Measurements from ENCODE around the gene FLT3LG.

Gene FLT3LG, protein sequence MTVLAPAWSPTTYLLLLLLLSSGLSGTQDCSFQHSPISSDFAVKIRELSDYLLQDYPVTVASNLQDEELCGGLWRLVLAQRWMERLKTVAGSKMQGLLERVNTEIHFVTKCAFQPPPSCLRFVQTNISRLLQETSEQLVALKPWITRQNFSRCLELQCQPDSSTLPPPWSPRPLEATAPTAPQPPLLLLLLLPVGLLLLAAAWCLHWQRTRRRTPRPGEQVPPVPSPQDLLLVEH

GRCh38 chr19:49473868-49474541, at the start of gene FLT3LG:
Gene FLT3LG (plus strand): TSS chr19:49474215. CDS start chr19:49474640, 425 bp downstream.
- DNase-seq = no peak

GRCh38 chr19:49425178-49425577, 48.8 kb upstream of the FLT3LG start, which contains the start of gene GFY:
Gene GFY (plus strand): TSS chr19:49425388. CDS start chr19:49426431, 1,043 bp downstream.
- no peak for DNase-seq

GRCh38 chr19:49425922-49426592, 48.0 kb upstream of the FLT3LG start:
- no peak for DNase-seq

GRCh38 chr19:49427339-49427738, 46.7 kb upstream of the FLT3LG start:
- DNase-seq = no peak

GRCh38 chr19:49427855-49428546, 46.0 kb upstream of the FLT3LG start:
- DNase-seq = no peak

- DNase-seq = no peak
Observed at GRCh38 chr19:49428547-49429451, 45.2 kb upstream of the FLT3LG start.

DNA sequence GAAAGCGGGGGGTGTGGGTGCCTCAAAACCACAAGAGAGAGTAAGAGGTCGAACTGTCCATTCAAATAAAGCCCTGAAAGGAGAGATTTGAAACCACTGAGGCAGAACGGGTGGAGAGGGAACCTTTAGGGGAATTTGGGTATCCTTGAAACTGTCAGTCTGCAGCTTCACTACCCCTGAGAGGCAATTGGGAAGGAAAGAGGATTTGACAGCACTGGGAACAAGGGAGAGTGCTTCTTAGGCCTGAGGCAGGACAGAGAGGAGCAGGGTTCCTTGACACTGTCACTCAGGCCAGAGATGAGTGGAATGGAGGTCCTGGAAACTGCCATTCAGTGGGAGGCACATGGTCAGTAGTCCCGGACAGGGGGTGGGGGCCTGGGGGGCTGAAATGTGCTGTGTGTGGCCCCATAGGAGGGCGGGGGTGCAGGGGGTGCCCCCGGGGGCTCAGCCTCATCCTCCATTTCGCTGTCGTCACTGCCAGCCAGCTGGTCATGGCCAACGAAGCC, 43.8 kb upstream of the FLT3LG start:
- DNase-seq = no peak

- DNase-seq = no peak
Observed at GRCh38 chr19:49430678-49431329, 43.2 kb upstream of the FLT3LG start.

DNA sequence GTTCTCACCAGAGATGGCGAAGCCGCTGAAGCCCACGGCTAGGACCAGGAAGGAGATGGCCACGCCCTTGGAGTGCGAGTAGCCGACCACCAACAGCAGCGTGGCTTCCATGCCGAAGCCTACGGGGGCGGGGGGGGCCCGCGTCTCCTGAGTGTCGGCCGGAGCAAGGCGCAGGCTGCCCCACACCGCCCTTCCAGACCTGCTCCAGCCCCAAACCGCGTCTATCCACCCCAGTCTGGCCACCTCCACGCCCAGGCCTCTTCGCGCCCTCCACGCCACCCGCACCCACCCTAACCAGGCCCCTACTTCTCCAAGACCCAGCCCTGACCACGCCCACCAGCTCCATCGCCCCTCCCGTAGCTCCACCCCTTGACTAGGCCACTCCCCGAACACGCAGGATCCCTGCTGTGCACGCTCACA, 42.7 kb upstream of the FLT3LG start:
- DNase-seq = no peak

- DNase-seq = no peak
Observed at GRCh38 chr19:49432141-49433073, 41.6 kb upstream of the FLT3LG start.

DNA sequence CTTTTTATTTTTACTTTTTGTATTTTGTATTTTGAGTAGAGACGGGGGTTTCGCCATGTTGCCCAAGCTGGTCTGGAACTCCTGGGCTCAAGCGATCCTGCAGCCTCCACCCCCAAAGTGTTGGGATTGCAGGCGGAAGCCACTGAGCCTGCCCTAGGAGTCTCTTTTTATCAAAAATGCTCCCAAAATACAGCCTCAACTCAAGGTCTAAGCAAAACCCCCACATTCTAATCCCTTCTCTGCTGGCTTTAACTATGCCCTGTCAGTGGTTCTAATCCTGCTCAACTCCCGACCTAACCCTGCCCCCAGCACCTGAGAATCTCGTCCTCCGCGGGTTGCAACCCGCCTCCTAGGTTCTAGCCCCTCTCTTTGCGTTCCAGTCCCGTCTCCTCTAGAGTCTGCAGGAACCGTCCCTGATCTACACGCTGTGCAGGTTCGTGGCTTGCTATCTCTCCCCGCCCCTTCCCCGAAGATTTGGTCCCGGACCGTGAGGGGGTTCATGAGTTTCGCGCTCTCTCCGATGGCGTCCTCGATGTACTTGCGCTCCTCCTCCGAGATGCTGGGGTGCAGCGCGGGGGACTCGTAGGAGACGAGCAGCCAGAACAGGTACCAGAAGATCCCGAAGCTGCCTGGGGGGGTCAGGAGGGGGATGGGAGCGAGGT, 40.6 kb upstream of the FLT3LG start:
- DNase-seq = no peak

DNA sequence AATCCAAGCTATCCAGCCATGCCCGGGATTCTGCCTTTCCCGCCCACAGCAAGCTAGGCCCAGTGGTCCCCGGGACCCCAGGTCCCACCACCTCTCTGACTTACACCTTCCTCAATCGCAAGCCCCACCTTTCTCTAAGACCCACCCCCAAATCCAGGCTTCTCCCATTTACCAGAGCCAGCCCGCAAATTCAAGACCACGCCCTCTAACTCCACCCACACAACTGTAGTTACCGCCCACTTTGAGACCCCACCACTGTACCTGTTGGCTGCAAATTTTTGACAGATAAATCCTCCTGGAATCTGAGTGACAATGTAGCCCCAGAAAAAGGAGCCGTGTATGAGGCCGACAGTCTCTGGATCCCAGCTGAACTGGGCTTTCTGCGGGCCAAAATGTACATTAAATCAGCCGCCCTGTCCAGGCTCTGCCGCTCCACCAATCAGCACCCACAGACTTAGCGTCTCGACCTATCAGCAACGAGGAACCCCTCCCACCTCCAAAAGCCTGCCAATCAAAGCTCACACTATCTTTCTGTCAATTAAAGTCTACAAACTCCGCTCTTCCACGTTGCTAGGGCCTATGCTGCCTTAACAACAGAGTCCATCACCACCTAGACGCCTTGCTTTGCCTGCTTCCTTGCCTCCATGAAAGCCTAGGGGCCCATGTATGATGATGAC, 39.0 kb upstream of the FLT3LG start:
- DNase-seq = no peak

GRCh38 chr19:49435670-49436069, 38.3 kb upstream of the FLT3LG start:
- no peak for DNase-seq

- DNase-seq = no peak
Observed at GRCh38 chr19:49436381-49437017, 37.5 kb upstream of the FLT3LG start.

DNA sequence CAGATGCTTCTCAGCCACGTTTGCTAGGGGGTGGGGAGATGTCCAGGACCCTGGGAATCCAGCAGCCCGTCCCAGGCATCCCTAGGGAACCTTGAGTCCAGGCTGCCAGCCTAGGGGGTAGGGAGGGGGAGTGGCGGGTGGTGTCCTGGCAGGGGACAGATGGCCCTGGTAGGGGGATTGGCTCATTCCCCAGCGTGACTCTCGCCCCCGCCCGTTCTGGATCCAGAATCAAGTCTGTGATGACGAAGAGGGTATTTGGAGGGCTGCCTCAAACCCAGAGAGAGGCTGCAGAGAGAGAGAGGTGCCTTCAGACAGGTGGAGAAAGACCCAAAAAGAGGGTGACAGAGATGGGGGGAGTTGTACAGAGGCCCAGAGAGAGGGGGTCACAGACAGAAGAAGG, 36.8 kb upstream of the FLT3LG start:
- no peak for DNase-seq

DNA sequence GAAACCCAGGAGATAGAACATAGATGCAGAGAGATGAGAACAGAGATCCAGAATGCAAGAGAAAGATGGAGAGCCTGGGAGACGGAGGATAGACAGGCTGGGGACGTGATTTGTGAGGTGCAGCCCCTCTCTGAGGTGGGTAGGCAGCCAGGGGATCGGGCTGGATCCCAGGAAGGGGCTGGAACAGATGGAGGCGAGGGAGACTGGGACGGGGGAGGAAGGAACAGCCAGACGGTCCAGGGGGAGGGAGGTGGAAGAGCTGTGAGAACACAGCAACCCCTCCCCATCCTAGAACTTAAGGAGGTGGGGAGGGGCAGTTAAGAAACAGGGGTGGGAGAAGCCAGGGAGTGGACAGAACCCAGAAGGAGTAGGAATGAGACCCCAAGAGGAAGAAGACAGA, 35.8 kb upstream of the FLT3LG start:
- no peak for DNase-seq

- no peak for DNase-seq
Observed at GRCh38 chr19:49439836-49440235, 34.2 kb upstream of the FLT3LG start.

DNA sequence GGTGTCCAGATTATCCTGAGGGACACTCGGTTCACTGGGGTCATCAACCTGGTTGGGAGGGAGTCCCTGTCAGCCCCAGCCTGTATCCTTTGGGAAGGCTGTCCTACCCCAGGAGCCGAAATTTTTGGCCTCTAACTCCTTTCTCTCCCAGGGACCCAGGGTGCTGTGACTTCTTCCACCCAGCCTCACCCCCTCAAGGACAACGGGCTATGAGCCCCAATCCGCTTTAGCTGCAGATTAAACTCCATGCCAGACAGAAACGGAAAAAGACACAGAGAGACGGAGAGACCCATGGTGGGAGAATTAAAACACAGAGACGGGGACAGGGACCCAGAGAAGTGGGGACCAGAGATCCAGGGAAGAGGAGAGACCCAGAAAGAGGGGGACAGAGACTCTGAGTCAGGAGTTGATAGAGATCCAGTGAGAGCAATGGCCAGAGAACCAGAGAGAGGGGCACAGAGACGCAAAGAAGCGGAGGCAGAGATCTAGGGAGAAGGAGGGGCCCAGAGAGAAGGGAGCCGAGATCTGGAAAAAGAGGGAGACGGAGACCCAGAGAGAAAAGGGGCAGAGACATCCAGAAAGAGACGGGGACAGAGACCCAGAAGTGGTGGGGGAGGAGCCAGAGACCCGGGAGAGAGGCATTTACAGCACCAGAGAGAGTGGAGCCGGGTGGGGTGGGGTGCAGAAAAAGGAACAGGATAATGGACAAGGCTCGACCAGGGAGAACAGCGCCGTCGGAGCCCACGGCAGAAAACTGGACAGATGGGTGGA, 33.4 kb upstream of the FLT3LG start:
- no peak for DNase-seq

All from NCI-H2081 treated with DMSO at 0.1 percent for 48 hours (cell line).